ENCODE measurements around the gene ENPEP.
"Not testable (repeated sequence)": the region's sequence is repeated elsewhere in the genome, so short reads cannot be mapped to it uniquely, and the experiment has no call there.

Gene ENPEP

GRCh38 chr4:110474481-110474880 lies 1.5 kb upstream of the ENPEP start:
- H3K36me3 ChIP-seq (ENCODE audit: low read length) = no peaks in the 10 kb centered on the region

GRCh38 chr4:110475080-110475479 lies 875 bp upstream of the ENPEP start:
- not testable (repeated sequence) for H3K9me2 ChIP-seq (replicated peaks; ENCODE audit: insufficient read depth, low read length); H3K4me3 ChIP-seq (ENCODE audit: insufficient read depth, low read length, poor library complexity, severe bottlenecking); H3F3A ChIP-seq (ENCODE audit: insufficient read depth); H2AFZ ChIP-seq (ENCODE audit: low read depth, low read length, severe bottlenecking); H3K27ac ChIP-seq (ENCODE audit: low read depth, low read length); H3K36me3 ChIP-seq (ENCODE audit: low read length); H3K79me2 ChIP-seq (ENCODE audit: insufficient read depth, low read length); H3K4me2 ChIP-seq (ENCODE audit: low read depth, low read length, poor library complexity, severe bottlenecking); H3K9me3 ChIP-seq (ENCODE audit: insufficient read depth, low read length); H4K20me1 ChIP-seq (ENCODE audit: low read depth, low read length); H3K27me3 ChIP-seq (ENCODE audit: low read length); H3K9ac ChIP-seq (ENCODE audit: low read length)

More at GRCh38 chr4:110474481-110474880, 1.5 kb upstream of the ENPEP start:
- H2AFZ ChIP-seq (ENCODE audit: low read depth, low read length, severe bottlenecking) = no peak overlapping the region
- H3K9me3 ChIP-seq (ENCODE audit: insufficient read depth, low read length) = no peaks in the 10 kb centered on the region
- H3K27me3 ChIP-seq (ENCODE audit: low read length) = no peaks in the 10 kb centered on the region
- no peaks in the 10 kb centered on the region for H3F3A ChIP-seq (ENCODE audit: insufficient read depth)
- TF ChIP-seq CTCF (IDR thresholded peaks at IDR 0.05; ENCODE audit: insufficient read depth, low read length, poor library complexity, severe bottlenecking) (no peak), EZH2phosphoT487 (conservative IDR thresholded peaks at IDR 0.05; ENCODE audit: low read length) (no peak)
- no peak overlapping the region for H3K9ac ChIP-seq (ENCODE audit: low read length)
- no peaks in the 10 kb centered on the region for H4K20me1 ChIP-seq (ENCODE audit: low read depth, low read length)
- H3K4me3 ChIP-seq (ENCODE audit: insufficient read depth, low read length, poor library complexity, severe bottlenecking) = no peak overlapping the region
- H3K79me2 ChIP-seq (ENCODE audit: insufficient read depth, low read length) = no peaks in the 10 kb centered on the region
- H3K9me2 ChIP-seq (replicated peaks; ENCODE audit: insufficient read depth, low read length) = no peaks in the 10 kb centered on the region
- H3K4me2 ChIP-seq (ENCODE audit: low read depth, low read length, poor library complexity, severe bottlenecking) = no peak overlapping the region
- no peak overlapping the region for H3K27ac ChIP-seq (ENCODE audit: low read depth, low read length)

GRCh38 chr4:110477836-110478235 lies 1.9 kb downstream of the ENPEP start:
- Histone ChIP-seq H3K27me3 (ENCODE audit: low read length) (no peaks in the 10 kb centered on the region), H3K4me3 (ENCODE audit: insufficient read depth, low read length, poor library complexity, severe bottlenecking) (no peak overlapping the region)

More at GRCh38 chr4:110477836-110478235, 1.9 kb downstream of the ENPEP start:
- no peaks in the 10 kb centered on the region for H3F3A ChIP-seq (ENCODE audit: insufficient read depth)
- H2AFZ ChIP-seq (ENCODE audit: low read depth, low read length, severe bottlenecking) = no peak overlapping the region
- H3K9me3 ChIP-seq (ENCODE audit: insufficient read depth, low read length) = no peaks in the 10 kb centered on the region
- TF ChIP-seq CTCF (IDR thresholded peaks at IDR 0.05; ENCODE audit: insufficient read depth, low read length, poor library complexity, severe bottlenecking) = no peak
- no peak for TF ChIP-seq EZH2phosphoT487 (conservative IDR thresholded peaks at IDR 0.05; ENCODE audit: low read length)
- H3K27ac ChIP-seq (ENCODE audit: low read depth, low read length) = no peak overlapping the region
- H3K9ac ChIP-seq (ENCODE audit: low read length) = no peak overlapping the region
- H3K4me2 ChIP-seq (ENCODE audit: low read depth, low read length, poor library complexity, severe bottlenecking) = no peak overlapping the region
- H3K9me2 ChIP-seq (replicated peaks; ENCODE audit: insufficient read depth, low read length) = no peaks in the 10 kb centered on the region
- H3K79me2 ChIP-seq (ENCODE audit: insufficient read depth, low read length) = no peaks in the 10 kb centered on the region
- no peaks in the 10 kb centered on the region for H3K36me3 ChIP-seq (ENCODE audit: low read length)
- H4K20me1 ChIP-seq (ENCODE audit: low read depth, low read length) = no peaks in the 10 kb centered on the region

Data from SU-DHL-6 (cell line).